ENCODE measurements around the gene GTF2A1L.

- no peak for TF ChIP-seq CTCF (IDR thresholded peaks at IDR 0.05; ENCODE audit: low read length)
- TF ChIP-seq EZH2 (optimal IDR thresholded peaks at IDR 0.05; ENCODE audit: low read depth, low read length): no peak
Measured at GRCh38 chr2:48712151-48712550, 94.5 kb downstream of the GTF2A1L start.
